GM10266 (cell line): Measurements from ENCODE around the gene FABP7.

ENCODE experiments used
- DNase-seq: peaks from one replicate; pipeline ENCODE4 v3.0.0; 2012; ENCODE audit errors: extremely low spot score
- CTCF ChIP-seq: IDR thresholded peaks from 2 replicates; pipeline ENCODE4 v1.5.1; 2012; ENCODE audit warnings: mild to moderate bottlenecking, low read depth; ENCODE audit not compliant: control insufficient read depth, insufficient read depth; ENCODE audit errors: missing control alignments

Gene FABP7

DNA sequence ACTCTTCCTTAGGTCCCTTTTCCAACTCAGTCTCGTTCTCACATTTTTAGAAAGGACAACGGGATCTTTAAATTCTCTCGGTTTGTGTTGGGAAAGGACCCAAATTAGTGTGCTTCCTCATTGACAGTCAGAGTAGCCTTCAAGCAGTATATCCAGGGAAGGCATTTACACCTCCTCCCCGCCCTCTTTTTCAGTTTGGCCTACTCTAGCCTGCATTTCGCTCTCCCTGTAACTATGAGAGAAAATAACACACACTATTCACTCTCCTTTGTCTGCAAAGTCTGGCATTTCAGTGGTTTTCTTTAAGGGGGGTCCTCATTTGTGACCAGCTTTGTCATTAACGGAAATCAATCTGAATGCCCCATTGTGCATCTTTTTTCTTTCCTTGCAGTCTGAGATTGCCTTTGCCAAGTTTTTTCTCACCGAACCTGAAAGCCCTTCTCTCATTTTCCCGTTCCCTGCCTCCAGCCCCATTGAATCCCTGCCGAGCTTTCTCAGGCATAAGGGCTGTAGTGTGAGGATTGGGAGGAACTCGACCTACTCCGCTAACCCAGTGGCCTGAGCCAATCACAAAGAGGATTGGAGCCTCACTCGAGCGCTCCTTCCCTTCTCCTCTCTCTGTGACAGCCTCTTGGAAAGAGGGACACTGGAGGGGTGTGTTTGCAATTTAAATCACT is 393 bp upstream of the FABP7 start:
- no peak for DNase-seq
- no peak for TF ChIP-seq CTCF

DNA sequence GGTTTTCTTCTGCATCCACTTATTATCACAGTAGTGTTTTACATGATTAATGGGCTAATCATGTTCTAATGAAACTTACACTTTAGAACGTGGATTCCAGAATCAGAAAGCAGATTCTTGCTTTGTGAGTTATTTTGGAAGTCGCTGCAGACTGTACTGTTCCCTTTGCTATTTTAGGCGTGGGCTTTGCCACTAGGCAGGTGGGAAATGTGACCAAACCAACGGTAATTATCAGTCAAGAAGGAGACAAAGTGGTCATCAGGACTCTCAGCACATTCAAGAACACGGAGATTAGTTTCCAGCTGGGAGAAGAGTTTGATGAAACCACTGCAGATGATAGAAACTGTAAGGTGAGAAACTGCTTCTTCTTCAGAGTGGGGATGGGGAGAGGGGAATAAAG is 598 bp downstream of the FABP7 start:
- DNase-seq, result no peak
- TF ChIP-seq CTCF, result no peak

- no peak for DNase-seq
- TF ChIP-seq CTCF, result no peak
These were observed 2.2 kb downstream of the FABP7 start for GRCh38 chr6:122781716-122782115.

GRCh38 chr6:122783401-122783800 is 3.9 kb downstream of the FABP7 start:
- TF ChIP-seq CTCF, result no peak
- no peak for DNase-seq

DNA sequence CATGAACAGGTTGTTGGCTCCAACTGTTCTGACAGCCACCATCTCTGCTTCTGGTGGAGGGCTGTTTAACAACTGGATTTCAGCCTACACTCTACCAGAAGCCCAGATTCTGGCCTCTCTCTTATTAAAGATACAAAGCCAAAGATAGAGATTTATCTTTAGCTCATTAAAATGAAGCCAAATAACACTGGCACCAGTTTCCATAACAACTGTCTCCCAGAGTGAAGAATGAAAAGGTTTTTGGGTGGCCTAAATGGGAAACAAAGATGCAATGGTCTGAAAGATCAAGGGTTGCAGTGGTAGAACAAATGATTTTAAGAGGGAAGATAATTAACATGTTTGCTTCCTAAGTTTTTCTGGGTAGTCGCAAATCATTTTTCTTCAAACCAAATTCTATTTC is 6.4 kb downstream of the FABP7 start:
- no peak for TF ChIP-seq CTCF
- no peak for DNase-seq

DNA sequence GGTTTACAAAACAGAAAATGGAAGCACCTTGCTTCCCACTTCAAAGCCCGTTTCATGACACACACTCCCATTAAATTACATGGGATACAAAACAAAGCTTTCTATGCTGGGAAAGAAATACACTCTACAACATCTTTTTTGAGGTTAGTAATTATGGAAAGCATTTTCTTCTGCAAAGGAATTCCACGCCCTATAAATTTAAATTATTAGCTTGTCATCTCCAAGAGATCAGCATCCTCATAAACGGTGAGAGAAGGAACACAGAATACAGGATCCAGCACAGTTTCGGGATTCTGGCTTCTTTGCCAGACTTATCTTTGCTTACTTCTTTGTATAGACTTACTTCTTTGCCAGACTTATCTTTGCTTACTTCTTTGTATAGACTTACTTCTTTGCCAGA is 8.2 kb downstream of the FABP7 start:
- DNase-seq, result no peak

More for the DNA sequence above, 8.2 kb downstream of the FABP7 start:
- TF ChIP-seq CTCF, result no peak
